Raji (cell line): ENCODE measurements around the gene FAT3.

Source experiments
- POLR2A ChIP-seq: IDR thresholded peaks from 2 replicates; pipeline ENCODE4 v1.6.1; 2011; ENCODE audit warnings: low read depth, low read length, control low read depth; ENCODE audit not compliant: insufficient read depth

The FAT3 gene

GRCh38 chr11:92224054-92224406, 588 bp upstream of the FAT3 start:
- no peak for TF ChIP-seq POLR2A

GRCh38 chr11:92225125-92225567, 528 bp downstream of the FAT3 start:
- TF ChIP-seq POLR2A = no peak

- no peak for TF ChIP-seq POLR2A
Measured at GRCh38 chr11:92225568-92226330, 1.1 kb downstream of the FAT3 start.

- no peak for TF ChIP-seq POLR2A
Measured at GRCh38 chr11:92226331-92227229, 2.0 kb downstream of the FAT3 start.

- no peak for TF ChIP-seq POLR2A
Measured at GRCh38 chr11:92227230-92227814, 2.7 kb downstream of the FAT3 start.

- no peak for TF ChIP-seq POLR2A
Measured at GRCh38 chr11:92227959-92228935, 3.6 kb downstream of the FAT3 start.

- TF ChIP-seq POLR2A = no peak
Measured at GRCh38 chr11:92236856-92237255, 12.2 kb downstream of the FAT3 start.

- no peak for TF ChIP-seq POLR2A
Measured at GRCh38 chr11:92240916-92241315, 16.3 kb downstream of the FAT3 start.

GRCh38 chr11:92245700-92246271, 21.2 kb downstream of the FAT3 start:
- no peak for TF ChIP-seq POLR2A

GRCh38 chr11:92246630-92247029, 22.0 kb downstream of the FAT3 start:
- no peak for TF ChIP-seq POLR2A

GRCh38 chr11:92249156-92249753, 24.6 kb downstream of the FAT3 start:
- no peak for TF ChIP-seq POLR2A

GRCh38 chr11:92251980-92252379, 27.4 kb downstream of the FAT3 start:
- no peak for TF ChIP-seq POLR2A

GRCh38 chr11:92253421-92253820, 28.8 kb downstream of the FAT3 start:
- TF ChIP-seq POLR2A = no peak

- TF ChIP-seq POLR2A = no peak
Measured at GRCh38 chr11:92253945-92254344, 29.3 kb downstream of the FAT3 start.
